Psoas muscle (tissue), 8 donors: ENCODE results near the gene SCYGR4. TPM values are rescaled to one million over a fixed set of nuclear protein-coding genes. Genes with fewer than 3 reads are reported as not detected.
"Not testable (repeated sequence)": the region's sequence is repeated elsewhere in the genome, so short reads cannot be mapped to it uniquely, and the experiment has no call there.

ENCODE experiments used
- ATAC-seq, 4 donors: fragments of 200-7000 bp; cut with Tn5 transposase; one replicate each; pipeline ENCODE4 v1.9.1; 2020; ENCODE audit warnings: moderate library complexity in 3 of 4, mild to moderate bottlenecking in 2 of 4
- DNase-seq, 2 donors: peaks; one replicate each; pipeline ENCODE4 v3.0.0-alpha.2; 2020
- H3K27ac ChIP-seq: fragments of 200-600 bp; one replicate; pipeline ENCODE4 v1.8.0; 2022
- H3K27me3 ChIP-seq, 3 donors: fragments of 200-600 bp in 1 of 3; one replicate each; pipeline versions ENCODE4 v1.6.1 to v1.8.0; 2013 to 2022; ENCODE audit warnings: low read length in 2 of 3, mild to moderate bottlenecking in 2 of 3, moderate library complexity in 1 of 3; ENCODE audit not compliant: insufficient read depth in 3 of 3
- H3K36me3 ChIP-seq, 2 donors: fragments of 200-600 bp in 1 of 2; one replicate each; pipeline versions ENCODE4 v1.6.1 to v1.8.0; 2013 to 2022; ENCODE audit warnings: low read depth in 1 of 2, mild to moderate bottlenecking in 1 of 2, moderate library complexity in 1 of 2; ENCODE audit not compliant: insufficient read depth in 1 of 2
- H3K4me1 ChIP-seq: fragments of 200-600 bp; one replicate; pipeline ENCODE4 v1.8.0; 2022
- H3K4me3 ChIP-seq: fragments of 200-600 bp; one replicate; pipeline ENCODE4 v1.8.0; 2022; ENCODE audit warnings: mild to moderate bottlenecking
- H3K9me3 ChIP-seq: fragments of 200-600 bp; one replicate; pipeline ENCODE4 v1.8.0; 2022
- WGBS, 3 donors: extraction: QIAGEN DNeasy Blood & Tissue Kit; methylation state at CpG; one replicate each; pipeline versions ENCODE4 v1.1.6 to v1.1.7; 2013; 5-methylcytosine and 5-hydroxymethylcytosine counted together
- intact Hi-C, 2 donors: fragments of 100-400 bp; cut with DNase I; formaldehyde crosslinking; loops; one replicate each; pipeline versions ENCODE4 v1.11.0 to v1.14.2; 2022
- polyA plus RNA-seq, 3 donors: library from polyadenylated mRNA; stranded (reverse); fragments of 200-250 nt; gene quantifications; one replicate each; pipeline ENCODE4 v1.2.3, GENCODE V29; 2013
- total RNA-seq, 4 donors: library from RNA; stranded (reverse); fragmentation: NEBNext Ultra II Directional in 2 of 4; extraction: Animal tissue kit (Norgen Biotek cat#: 25700) in 2 of 4; gene quantifications; one replicate each; pipeline versions ENCODE4 v1.2.1 to v1.2.4, GENCODE V29; 2021 to 2023
- TF ChIP-seq, protein P1 (sequence below): fragments of 200-600 bp; IDR thresholded peaks from one replicate; pipeline ENCODE4 v1.8.0; 2022; ENCODE audit warnings: antibody characterized with exemption
- donor health status: healthy with polysubstance abuse.
- donor health status: DM: no; HTN: no; CAD: no; lungs with moderate emphysema.
- donor health status: Bipolar disorder and iron deficiency.
- donor health status: healthy.
- donor health status: DM: yes; HTN: yes; CAD: no.
- donor health status: DM: no; HTN: no; CAD: no.
- donor health status: DM: no; HTN: no; CAD: no.
- donor health status: DM: yes; HTN: yes; CAD: no.

Gene SCYGR4
- total and polyA plus RNA-seq, 7 donors = not detected

DNA sequence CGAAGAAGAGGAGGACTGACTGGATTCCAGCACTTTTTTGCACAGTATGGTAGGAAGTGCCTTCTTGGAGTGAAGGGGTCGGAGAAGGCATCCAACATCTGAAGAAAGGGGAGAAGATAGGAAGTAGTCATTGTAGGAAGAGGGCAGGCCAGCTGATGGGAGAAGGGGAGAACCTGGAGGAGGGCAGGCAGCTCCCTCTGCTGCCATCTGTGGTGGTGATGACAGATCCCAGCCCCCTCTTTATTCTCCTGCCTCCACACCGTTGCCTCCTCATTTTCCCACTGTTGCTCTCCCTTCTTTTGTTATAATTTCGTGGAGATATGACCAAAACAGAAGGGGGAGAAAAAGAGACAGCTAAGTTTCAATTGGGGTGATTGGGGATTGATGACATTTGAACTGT is 21.5 kb upstream of the SCYGR4 start:
- Histone ChIP-seq H3K4me1 (no peaks in the 10 kb centered on the region), H3K4me3 (no peak overlapping the region), H3K36me3 (no peaks in the 10 kb centered on the region), H3K27ac (no peak overlapping the region), H3K27me3 (peaks cover 0 to 11% (median 0%) of the 10 kb centered on the region in 3 donors), H3K9me3 (no peaks in the 10 kb centered on the region)
- WGBS, 3 donors = 36 to 51% (median 51%) methylated on average over 4 of the region's 4 CpGs
- no peak for ATAC-seq
- no peak for DNase-seq
- TF ChIP-seq, protein P1, sequence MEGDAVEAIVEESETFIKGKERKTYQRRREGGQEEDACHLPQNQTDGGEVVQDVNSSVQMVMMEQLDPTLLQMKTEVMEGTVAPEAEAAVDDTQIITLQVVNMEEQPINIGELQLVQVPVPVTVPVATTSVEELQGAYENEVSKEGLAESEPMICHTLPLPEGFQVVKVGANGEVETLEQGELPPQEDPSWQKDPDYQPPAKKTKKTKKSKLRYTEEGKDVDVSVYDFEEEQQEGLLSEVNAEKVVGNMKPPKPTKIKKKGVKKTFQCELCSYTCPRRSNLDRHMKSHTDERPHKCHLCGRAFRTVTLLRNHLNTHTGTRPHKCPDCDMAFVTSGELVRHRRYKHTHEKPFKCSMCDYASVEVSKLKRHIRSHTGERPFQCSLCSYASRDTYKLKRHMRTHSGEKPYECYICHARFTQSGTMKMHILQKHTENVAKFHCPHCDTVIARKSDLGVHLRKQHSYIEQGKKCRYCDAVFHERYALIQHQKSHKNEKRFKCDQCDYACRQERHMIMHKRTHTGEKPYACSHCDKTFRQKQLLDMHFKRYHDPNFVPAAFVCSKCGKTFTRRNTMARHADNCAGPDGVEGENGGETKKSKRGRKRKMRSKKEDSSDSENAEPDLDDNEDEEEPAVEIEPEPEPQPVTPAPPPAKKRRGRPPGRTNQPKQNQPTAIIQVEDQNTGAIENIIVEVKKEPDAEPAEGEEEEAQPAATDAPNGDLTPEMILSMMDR = no peak
- intact Hi-C loops = no loop called here

DNA sequence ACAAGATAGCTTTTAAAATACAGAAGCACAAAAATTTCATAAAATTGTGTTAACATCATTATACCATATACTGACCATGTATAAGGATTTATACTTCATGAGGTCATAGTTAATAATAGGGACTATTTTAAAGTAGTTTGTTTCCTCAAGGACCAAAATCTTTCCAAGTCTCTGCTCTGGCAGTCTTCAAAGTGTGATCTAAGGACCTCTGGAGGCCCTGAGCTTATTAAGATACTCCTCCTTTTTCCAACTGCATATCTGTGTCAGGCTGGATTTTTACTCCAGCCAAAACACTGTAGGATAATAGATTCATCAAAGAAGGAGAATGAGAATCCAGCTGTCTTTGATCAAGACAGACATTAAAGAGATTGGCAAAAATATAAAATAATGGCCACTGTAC is 20.3 kb upstream of the SCYGR4 start:
- no peaks in the 10 kb centered on the region for H3K36me3 ChIP-seq
- ATAC-seq (no peak), DNase-seq (no peak)
- H3K4me1 ChIP-seq = no peaks in the 10 kb centered on the region
- H3K27ac ChIP-seq = no peak overlapping the region
- H3K27me3 ChIP-seq = peaks cover 0 to 11% (median 0%) of the 10 kb centered on the region in 3 donors
- TF ChIP-seq, protein P1 = no peak
- intact Hi-C loops = no loop called here
- no peaks in the 10 kb centered on the region for H3K9me3 ChIP-seq
- H3K4me3 ChIP-seq = no peak overlapping the region

DNA sequence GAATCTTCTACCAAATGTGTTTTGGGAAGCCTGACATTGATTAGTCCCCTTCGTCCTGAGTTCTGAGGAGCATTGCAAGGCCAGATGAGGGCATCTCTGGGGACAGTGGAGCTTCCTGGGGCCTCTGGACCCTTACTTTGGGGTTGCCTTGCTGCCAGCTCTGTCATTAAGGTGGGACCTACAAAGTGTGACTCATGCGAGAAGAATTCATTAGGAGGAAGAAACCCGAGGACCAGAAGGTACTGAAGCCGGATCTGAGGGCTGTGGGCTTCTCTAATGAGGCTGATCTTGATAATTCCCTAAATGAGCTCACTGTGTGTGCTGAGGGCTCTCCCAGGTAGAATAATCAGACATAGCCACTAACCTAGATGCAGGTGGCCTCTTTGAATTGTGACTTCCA is 19.3 kb upstream of the SCYGR4 start:
- H3K9me3 ChIP-seq = no peaks in the 10 kb centered on the region
- TF ChIP-seq, protein P1 = no peak
- H3K4me1 ChIP-seq = no peaks in the 10 kb centered on the region
- ATAC-seq = no peak
- H3K4me3 ChIP-seq = no peak overlapping the region
- no peak for DNase-seq
- H3K36me3 ChIP-seq = no peaks in the 10 kb centered on the region
- peaks cover 0 to 5% (median 0%) of the 10 kb centered on the region in 3 donors for H3K27me3 ChIP-seq
- intact Hi-C loops = no loop called here
- 51 to 64% (median 57%) methylated on average over 4 of the region's 4 CpGs for WGBS, 3 donors
- no peak overlapping the region for H3K27ac ChIP-seq

DNA sequence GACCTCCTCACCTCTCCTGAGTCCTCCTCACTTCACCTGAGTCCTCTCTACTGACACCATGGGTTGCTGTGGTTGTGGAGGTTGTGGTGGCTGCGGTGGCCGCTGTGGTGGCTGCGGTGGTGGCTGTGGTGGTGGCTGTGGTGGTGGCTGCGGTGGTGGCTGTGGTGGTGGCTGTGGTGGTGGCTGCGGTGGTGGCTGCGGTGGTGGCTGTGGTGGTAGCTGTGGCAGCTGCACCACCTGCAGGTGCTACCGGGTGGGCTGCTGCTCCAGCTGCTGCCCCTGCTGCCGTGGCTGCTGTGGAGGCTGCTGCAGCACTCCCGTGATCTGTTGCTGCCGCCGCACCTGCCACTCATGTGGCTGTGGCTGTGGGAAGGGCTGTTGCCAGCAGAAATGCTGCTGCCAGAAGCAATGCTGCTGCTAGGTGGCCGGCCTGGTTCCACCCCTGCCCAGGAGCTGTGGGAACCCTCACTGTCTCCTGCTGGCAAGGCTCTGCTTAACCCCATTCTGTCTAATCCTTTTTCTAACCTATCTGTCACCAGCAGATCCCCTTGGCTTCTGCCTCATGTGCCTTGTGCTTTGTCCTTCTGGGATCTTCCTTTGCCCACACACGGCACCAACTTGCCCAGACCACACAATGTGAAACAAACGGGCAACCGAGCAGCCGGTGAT is 18.3 kb upstream of the SCYGR4 start, which contains the start of gene SCYGR2:
Gene SCYGR2, plus strand, starts transcription at position 59 of the 669 bp plus-strand sequence. Its CDS starts 0 bp downstream, at position 59.
- ATAC-seq, H3K9me3 ChIP-seq, H3K36me3 ChIP-seq, H3K27me3 ChIP-seq, H3K4me3 ChIP-seq, H3K4me1 ChIP-seq, DNase-seq, H3K27ac ChIP-seq, intact Hi-C loops: not testable (repeated sequence)
- 61 to 75% (median 70%) methylated on average over 12 to 16 of the region's 16 CpGs for WGBS, 3 donors

DNA sequence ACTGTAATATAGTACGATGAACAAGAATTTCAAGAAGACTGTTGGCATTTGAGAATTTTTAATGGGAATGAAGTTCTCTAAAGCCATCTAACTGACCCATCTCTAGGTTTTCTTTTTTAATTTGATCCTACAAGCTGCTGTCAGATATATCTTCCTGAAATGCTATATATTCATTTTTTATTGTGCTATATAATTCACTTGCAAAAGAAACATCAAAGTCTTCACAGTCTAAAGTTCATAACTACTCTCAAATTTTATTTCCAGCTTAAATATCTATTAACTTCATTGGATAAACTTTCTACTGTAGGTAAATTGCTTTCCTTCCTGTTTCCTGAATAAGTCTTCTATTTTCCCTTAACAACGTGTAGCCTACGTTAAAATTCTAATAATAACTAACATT is 14.9 kb upstream of the SCYGR4 start:
- H3K9me3 ChIP-seq = no peaks in the 10 kb centered on the region
- DNase-seq (no peak), ATAC-seq (no peak)
- H3K4me1 ChIP-seq = no peaks in the 10 kb centered on the region
- no peak overlapping the region for H3K27ac ChIP-seq
- no peak overlapping the region for H3K4me3 ChIP-seq
- TF ChIP-seq, protein P1 = no peak
- H3K36me3 ChIP-seq = no peaks in the 10 kb centered on the region
- intact Hi-C loops = no loop called here
- no peaks in the 10 kb centered on the region for H3K27me3 ChIP-seq
- 74 to 78% (median 75%) methylated on average over 3 of the region's 3 CpGs for WGBS, 3 donors
